Prostate gland (tissue), 2 donors: ENCODE data around the gene MAML2. TPM values are rescaled to one million over a fixed set of nuclear protein-coding genes. Genes with fewer than 3 reads are reported as not detected.

Experiments used
- DNase-seq: peaks from one replicate; pipeline ENCODE4 v3.0.0-alpha.2; 2019; ENCODE audit warnings: low spot score
- H3K27ac ChIP-seq, 2 donors: fragments of 200-600 bp; sonication (generic); 2 replicates each; pipeline ENCODE4 v1.5.1; 2017 to 2019
- H3K27me3 ChIP-seq: fragments of 200-600 bp; sonication (generic); replicated peaks from 2 replicates; pipeline ENCODE4 v1.5.1; 2019; ENCODE audit not compliant: insufficient read depth
- H3K36me3 ChIP-seq, 2 donors: fragments of 200-600 bp; sonication (generic); 1 replicate in 1 of 2; 2 replicates in 1 of 2; pipeline versions ENCODE4 v1.5.1 to v1.8.1; 2017 to 2019
- H3K4me1 ChIP-seq: fragments of 200-600 bp; sonication (generic); replicated peaks from 2 replicates; pipeline ENCODE4 v1.5.1; 2019
- H3K4me3 ChIP-seq, 2 donors: fragments of 200-600 bp; sonication (generic); 2 replicates each; pipeline ENCODE4 v1.5.1; 2017 to 2019
- H3K9me3 ChIP-seq: fragments of 200-600 bp; sonication (generic); 2 replicates; pipeline ENCODE4 v1.5.1; 2017
- POLR2A ChIP-seq: fragments of 450-650 bp; IDR thresholded peaks from one replicate; pipeline ENCODE4 v1.6.1; 2016; ENCODE audit warnings: antibody characterized with exemption, mild to moderate bottlenecking
- POLR2AphosphoS5 ChIP-seq: sonication (generic); formaldehyde crosslinking; IDR thresholded peaks from one replicate; pipeline ENCODE4 v1.6.1; 2017; ENCODE audit warnings: antibody characterized with exemption
- WGBS: methylation state at CpG from one replicate; pipeline ENCODE4 v1.1.5; 2018; 5-methylcytosine and 5-hydroxymethylcytosine counted together
- intact Hi-C: fragments of 100-400 bp; cut with DNase I; formaldehyde crosslinking; loops from one replicate; pipeline ENCODE4 v1.14.2; 2022
- total RNA-seq, 2 donors: library from RNA; depleted of rRNA; stranded (reverse); fragments of >200 nt; gene quantifications; one replicate each; pipeline ENCODE4 v1.1.0, GENCODE V29; 2016
- TF ChIP-seq, protein P1 (sequence below), 4 experiments: fragments of 200-600 bp in 2 of 4; fragments of 450-650 bp in 2 of 4; sonication (generic) in 2 of 4; IDR thresholded peaks; 1 replicate in 3 of 4; 2 replicates in 1 of 4; pipeline ENCODE4 v1.5.1; 2016 to 2019; ENCODE audit warnings: antibody characterized with exemption in 4 of 4, mild to moderate bottlenecking in 2 of 4, moderate library complexity in 2 of 4

The MAML2 gene
- total RNA-seq, 2 donors from 2014 or later, result 28.9 to 30.4 TPM

DNA sequence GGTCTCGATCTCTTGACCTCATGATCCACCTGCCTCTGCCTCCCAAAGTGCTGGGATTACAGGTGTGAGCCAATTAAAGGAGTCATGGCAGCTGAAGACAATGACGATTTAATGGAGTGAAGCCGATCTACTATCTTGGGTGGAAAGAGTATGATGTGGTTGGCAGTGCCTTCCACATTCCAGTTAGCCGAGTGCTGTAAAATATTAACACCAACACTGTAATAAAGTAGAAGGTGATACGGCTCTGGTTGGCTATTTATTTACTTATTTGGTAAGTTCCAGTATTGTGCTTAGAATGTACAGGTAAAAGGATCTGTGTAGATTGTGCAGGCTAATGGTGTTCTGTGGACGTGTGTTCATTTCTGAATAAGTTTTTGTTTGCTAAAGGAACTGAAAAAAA lies 269.5 kb downstream of the MAML2 start:
- H3K27me3 ChIP-seq, result no peaks in the 10 kb centered on the region
- H3K27ac ChIP-seq, result no peak overlapping the region
- intact Hi-C loops, result no loop called here
- 84% methylated on average over 6 of the region's 6 CpGs for WGBS
- no peak overlapping the region for H3K4me3 ChIP-seq
- no peaks in the 10 kb centered on the region for H3K9me3 ChIP-seq
- no peak for DNase-seq
- H3K4me1 ChIP-seq, result no peaks in the 10 kb centered on the region
- TF ChIP-seq, protein P1, sequence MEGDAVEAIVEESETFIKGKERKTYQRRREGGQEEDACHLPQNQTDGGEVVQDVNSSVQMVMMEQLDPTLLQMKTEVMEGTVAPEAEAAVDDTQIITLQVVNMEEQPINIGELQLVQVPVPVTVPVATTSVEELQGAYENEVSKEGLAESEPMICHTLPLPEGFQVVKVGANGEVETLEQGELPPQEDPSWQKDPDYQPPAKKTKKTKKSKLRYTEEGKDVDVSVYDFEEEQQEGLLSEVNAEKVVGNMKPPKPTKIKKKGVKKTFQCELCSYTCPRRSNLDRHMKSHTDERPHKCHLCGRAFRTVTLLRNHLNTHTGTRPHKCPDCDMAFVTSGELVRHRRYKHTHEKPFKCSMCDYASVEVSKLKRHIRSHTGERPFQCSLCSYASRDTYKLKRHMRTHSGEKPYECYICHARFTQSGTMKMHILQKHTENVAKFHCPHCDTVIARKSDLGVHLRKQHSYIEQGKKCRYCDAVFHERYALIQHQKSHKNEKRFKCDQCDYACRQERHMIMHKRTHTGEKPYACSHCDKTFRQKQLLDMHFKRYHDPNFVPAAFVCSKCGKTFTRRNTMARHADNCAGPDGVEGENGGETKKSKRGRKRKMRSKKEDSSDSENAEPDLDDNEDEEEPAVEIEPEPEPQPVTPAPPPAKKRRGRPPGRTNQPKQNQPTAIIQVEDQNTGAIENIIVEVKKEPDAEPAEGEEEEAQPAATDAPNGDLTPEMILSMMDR (IDR thresholded peaks at IDR 0.05), result no peak
- TF ChIP-seq POLR2AphosphoS5 (no peak), POLR2A (no peak)
- no peaks in the 10 kb centered on the region for H3K36me3 ChIP-seq

DNA sequence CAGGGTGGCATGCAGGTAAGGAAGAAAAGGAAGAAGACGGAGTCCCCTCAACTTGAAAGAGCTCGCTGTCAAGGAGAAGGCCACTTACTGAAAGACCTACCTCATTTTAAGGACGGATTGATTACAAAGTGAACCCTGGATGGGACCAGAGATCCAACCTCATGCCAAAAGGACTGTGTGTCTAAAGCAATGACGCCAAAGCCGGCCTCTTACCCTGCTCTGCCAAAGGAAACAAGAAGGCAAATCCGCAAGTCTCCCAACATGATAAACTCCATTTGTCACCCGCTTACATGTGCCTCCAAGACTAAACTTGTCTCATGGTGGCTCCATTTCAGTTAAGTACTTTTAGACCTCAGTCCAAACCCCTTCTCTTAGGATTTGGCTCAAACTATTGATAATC lies 270.4 kb downstream of the MAML2 start:
- H3K4me3 ChIP-seq, result no peak overlapping the region
- 75% methylated on average over 7 of the region's 7 CpGs for WGBS
- intact Hi-C loops, result no loop called here

DNA sequence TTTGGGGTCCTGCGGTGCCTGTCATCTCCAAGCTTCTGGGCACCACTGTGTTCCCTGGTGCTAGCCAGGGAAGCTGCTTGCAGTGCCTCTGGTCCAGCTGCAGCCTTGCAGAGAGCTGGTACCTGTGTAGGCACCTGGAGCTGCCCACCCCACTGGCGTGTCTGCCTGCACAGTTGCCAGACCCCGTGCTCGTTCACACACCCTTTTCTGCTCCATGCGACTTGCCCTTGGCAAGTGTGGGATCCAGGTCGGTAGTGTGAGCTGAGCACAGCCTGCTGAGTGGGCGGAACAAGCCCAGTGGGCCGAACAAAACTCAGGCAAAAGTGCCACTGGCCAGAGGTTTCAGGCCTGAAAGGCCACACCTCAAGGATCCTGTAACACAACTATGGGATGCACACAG lies 272.5 kb downstream of the MAML2 start:
- Histone ChIP-seq H3K36me3 (no peaks in the 10 kb centered on the region), H3K4me3 (no peak overlapping the region), H3K27me3 (no peaks in the 10 kb centered on the region), H3K4me1 (peaks cover 5% of the 10 kb centered on the region), H3K27ac (no peak overlapping the region), H3K9me3 (no peaks in the 10 kb centered on the region)
- 81% methylated on average over 8 of the region's 8 CpGs for WGBS
- intact Hi-C loops, result no loop called here
- TF ChIP-seq, protein P1 (IDR thresholded peaks at IDR 0.05), result no peak
- TF ChIP-seq POLR2AphosphoS5 (no peak), POLR2A (no peak)
- DNase-seq, result no peak

More for the DNA sequence above, 270.4 kb downstream of the MAML2 start:
- no peak overlapping the region for H3K27ac ChIP-seq
- H3K9me3 ChIP-seq, result no peaks in the 10 kb centered on the region
- no peak for DNase-seq
- H3K27me3 ChIP-seq, result no peaks in the 10 kb centered on the region
- no peaks in the 10 kb centered on the region for H3K36me3 ChIP-seq
- H3K4me1 ChIP-seq, result no peaks in the 10 kb centered on the region
- TF ChIP-seq POLR2AphosphoS5 (no peak), POLR2A (no peak)
- TF ChIP-seq, protein P1 (IDR thresholded peaks at IDR 0.05), result no peak

DNA sequence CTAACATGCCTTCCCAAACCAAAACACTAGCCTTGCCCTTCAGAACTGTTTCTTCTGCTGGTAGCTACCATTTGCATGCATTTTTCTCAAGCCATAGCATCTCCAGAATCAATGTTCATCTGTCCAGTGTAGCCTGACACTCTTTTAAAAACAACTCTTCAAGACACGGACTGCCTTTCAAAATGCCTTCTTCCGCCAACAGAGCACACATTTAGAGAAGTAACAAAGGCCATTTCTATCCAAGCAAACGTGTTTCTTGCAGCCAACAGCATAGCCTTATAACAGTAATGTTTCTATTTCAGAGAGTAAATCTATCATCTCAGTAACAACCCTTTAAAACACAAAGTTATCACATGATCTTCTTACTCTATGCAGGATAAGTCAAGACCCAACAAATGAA lies 275.8 kb downstream of the MAML2 start:
- no peak for TF ChIP-seq POLR2A
- TF ChIP-seq POLR2AphosphoS5, result no peak
- TF ChIP-seq, protein P1 (IDR thresholded peaks at IDR 0.05), result no peak
- no peaks in the 10 kb centered on the region for H3K27me3 ChIP-seq

DNA sequence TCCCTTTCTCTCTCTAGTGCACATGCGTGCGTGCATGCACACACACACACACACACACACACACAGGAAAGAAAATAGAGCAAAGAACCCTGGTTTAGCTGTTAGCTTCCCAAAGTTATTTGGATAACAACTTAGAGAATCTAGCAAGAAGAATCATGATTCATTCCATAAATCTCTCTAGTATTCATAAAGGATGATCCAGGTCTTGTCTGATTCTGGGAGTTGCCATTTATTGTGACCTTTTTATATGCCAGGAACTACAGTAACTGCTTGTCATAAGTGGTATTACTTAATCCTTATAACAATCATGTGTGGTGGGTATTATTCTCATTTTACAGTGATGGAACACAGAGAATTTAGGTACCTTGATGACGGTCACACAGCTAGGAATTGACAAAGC lies 277.6 kb downstream of the MAML2 start:
- no peaks in the 10 kb centered on the region for H3K27me3 ChIP-seq
- no peak overlapping the region for H3K27ac ChIP-seq
- DNase-seq, result no peak
- H3K4me3 ChIP-seq, result no peak overlapping the region
- TF ChIP-seq POLR2A, result no peak
- TF ChIP-seq, protein P1 (IDR thresholded peaks at IDR 0.05), result no peak
- no peak for TF ChIP-seq POLR2AphosphoS5
- no peaks in the 10 kb centered on the region for H3K36me3 ChIP-seq
- H3K9me3 ChIP-seq, result no peaks in the 10 kb centered on the region
- intact Hi-C loops, result no loop called here
- 93% methylated on average over 3 of the region's 3 CpGs for WGBS
- H3K4me1 ChIP-seq, result peaks cover 9% of the 10 kb centered on the region

More for the DNA sequence above, 275.8 kb downstream of the MAML2 start:
- WGBS, result 53% methylated on average over 3 of the region's 3 CpGs
- Histone ChIP-seq H3K27ac (no peak overlapping the region), H3K4me1 (peaks cover 5% of the 10 kb centered on the region), H3K4me3 (no peak overlapping the region), H3K36me3 (no peaks in the 10 kb centered on the region), H3K9me3 (no peaks in the 10 kb centered on the region)
- DNase-seq, result no peak
- intact Hi-C loops, result no loop called here
